DMS79 (cell line): ENCODE data around the gene ZNF618.
A peak's percentile ranks its signal among the peaks of the same experiment; 100 is the strongest.

Experiments
- DNase-seq: peaks from one replicate; lab custom pipeline; 2025; lab: John Stamatoyannopoulos, UW

ZNF618 gene

GRCh38 chr9:114061292-114061691 lies 185.2 kb downstream of the ZNF618 start:
- no peak for DNase-seq

GRCh38 chr9:114061830-114062474 lies 185.8 kb downstream of the ZNF618 start:
- DNase-seq: no peak

- no peak for DNase-seq
Observed at GRCh38 chr9:114065304-114065703, 189.2 kb downstream of the ZNF618 start.

- no peak for DNase-seq
Observed at GRCh38 chr9:114069476-114070187, 193.5 kb downstream of the ZNF618 start.

GRCh38 chr9:114070188-114071103 lies 194.3 kb downstream of the ZNF618 start:
- DNase-seq: no peak

GRCh38 chr9:114071197-114071795 lies 195.2 kb downstream of the ZNF618 start:
- no peak for DNase-seq

- peak; percentile 96 for DNase-seq
Observed at GRCh38 chr9:114072184-114073140, 196.4 kb downstream of the ZNF618 start.

GRCh38 chr9:114075602-114076001 lies 199.5 kb downstream of the ZNF618 start:
- DNase-seq: no peak

GRCh38 chr9:114076237-114077161 lies 200.4 kb downstream of the ZNF618 start:
- no peak for DNase-seq

- no peak for DNase-seq
Observed at GRCh38 chr9:114077162-114077837, 201.2 kb downstream of the ZNF618 start.

- no peak for DNase-seq
Observed at GRCh38 chr9:114078021-114078780, 202.1 kb downstream of the ZNF618 start, which contains the start of gene AMBP. Gene AMBP (minus strand): TSS chr9:114078300. CDS start chr9:114078209, 91 bp downstream.

GRCh38 chr9:114078781-114079156 lies 202.7 kb downstream of the ZNF618 start:
- DNase-seq: no peak

- no peak for DNase-seq
Observed at GRCh38 chr9:114080195-114080772, 204.2 kb downstream of the ZNF618 start.

GRCh38 chr9:114080773-114081440 lies 204.8 kb downstream of the ZNF618 start:
- DNase-seq: no peak

GRCh38 chr9:114081441-114082016 lies 205.4 kb downstream of the ZNF618 start:
- DNase-seq: no peak

GRCh38 chr9:114082017-114082762 lies 206.1 kb downstream of the ZNF618 start:
- DNase-seq: peak; percentile 57
